Activated CD4-positive, alpha-beta T cell treated with anti-CD3 and anti-CD28 coated beads for 48 hours (primary cell): ENCODE results near the gene VIM.
"Not testable (repeated sequence)": the region's sequence is repeated elsewhere in the genome, so short reads cannot be mapped to it uniquely, and the experiment has no call there.

Experiments used
- DNase-seq: peaks from one replicate; pipeline ENCODE4 v3.0.0-alpha.2; 2020

VIM gene

GRCh38 chr10:17233286-17233991, 5.4 kb downstream of the VIM start:
- no peak for DNase-seq

DNA sequence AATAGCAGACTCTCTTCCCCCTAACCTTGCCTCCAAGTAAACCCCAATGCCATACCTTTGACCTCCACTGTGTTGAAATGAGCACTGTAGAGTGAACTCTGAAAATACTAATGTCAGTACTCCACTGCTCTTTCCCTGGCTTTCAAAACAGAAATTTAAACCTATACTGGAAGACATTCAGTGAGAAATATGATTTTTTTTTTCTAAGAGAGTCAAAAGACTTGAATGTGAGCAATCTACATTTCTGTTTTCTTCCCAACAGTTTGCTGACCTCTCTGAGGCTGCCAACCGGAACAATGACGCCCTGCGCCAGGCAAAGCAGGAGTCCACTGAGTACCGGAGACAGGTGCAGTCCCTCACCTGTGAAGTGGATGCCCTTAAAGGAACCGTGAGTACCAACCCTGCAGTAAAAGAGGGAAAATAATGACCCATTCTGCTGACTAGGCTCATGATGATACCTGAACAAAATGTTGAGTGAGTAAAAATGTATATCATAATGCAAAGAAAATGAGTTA, 6.4 kb downstream of the VIM start:
- DNase-seq = no peak

DNA sequence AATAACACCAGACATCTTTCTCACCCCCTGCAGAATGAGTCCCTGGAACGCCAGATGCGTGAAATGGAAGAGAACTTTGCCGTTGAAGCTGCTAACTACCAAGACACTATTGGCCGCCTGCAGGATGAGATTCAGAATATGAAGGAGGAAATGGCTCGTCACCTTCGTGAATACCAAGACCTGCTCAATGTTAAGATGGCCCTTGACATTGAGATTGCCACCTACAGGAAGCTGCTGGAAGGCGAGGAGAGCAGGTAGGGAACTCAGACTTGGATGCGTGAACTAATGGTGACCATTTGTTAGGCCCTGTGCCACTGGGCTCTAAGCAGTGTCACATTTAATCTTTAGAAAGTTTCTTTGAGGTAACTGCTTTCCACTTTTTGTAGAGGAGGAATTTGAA, 7.1 kb downstream of the VIM start:
- no peak for DNase-seq

GRCh38 chr10:17236468-17237148, 8.6 kb downstream of the VIM start:
- no peak for DNase-seq

GRCh38 chr10:17237149-17237527, 9.1 kb downstream of the VIM start:
- no peak for DNase-seq

DNA sequence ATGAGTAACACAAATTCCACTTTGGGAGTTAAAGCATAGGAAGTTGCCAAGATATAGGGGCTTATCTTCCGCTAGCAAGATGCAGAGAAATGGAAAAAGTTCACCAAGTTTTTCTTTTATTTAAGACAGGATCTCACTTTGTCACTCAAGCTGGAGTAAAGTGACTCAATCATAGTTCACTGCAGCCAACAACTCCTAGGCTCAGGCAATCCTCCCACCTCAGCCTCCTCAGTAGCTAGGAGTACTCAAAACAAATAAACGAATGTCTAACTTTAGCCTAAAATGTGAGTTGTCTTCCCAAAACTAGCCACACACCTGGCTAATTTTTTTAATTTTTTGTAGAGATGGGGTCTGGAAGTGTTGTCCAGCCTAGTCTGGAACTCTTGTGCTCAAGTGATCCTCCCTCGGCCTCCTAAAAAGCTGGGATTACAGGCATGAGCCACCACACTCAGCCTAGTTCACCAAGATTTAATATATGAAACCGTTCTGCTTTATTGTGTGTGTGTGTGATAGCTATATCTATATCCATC, 9.9 kb downstream of the VIM start:
- no peak for DNase-seq

- DNase-seq = no peak
Measured at GRCh38 chr10:17238445-17239291, 10.6 kb downstream of the VIM start.

DNA sequence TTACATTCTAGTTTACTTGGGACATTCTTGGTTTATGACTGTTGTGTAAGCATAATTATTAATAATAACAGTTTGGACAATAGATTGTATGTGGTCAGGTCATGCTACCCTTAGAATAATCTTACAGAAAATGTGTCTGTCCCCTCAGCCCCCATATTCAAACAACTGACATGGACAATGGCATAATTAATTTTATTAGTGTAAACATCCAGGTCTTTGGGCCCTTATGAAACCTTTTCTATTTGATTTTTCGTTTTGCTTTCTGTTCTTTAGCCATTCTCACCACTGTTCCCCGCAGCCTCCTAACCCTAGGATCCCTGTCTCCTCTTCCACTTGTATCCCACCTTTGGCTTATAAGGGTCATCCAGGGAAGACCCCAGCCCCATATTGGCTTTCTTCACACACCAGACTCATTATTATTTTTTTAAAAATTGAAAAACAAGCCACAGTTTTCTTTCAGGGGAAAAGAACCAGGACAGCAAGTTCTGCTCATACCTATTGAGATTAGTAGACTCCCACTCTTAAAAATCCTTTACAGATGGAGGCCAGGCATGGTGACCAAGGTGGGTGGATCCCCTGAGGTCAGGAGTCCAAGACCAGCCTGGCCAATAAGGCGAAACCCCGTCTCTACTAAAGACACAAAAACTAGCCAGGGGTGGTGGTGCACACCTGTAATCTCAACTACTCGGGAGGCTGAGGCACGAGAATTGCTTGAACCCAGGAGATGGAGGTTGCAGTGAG, 11.5 kb downstream of the VIM start:
- no peak for DNase-seq

DNA sequence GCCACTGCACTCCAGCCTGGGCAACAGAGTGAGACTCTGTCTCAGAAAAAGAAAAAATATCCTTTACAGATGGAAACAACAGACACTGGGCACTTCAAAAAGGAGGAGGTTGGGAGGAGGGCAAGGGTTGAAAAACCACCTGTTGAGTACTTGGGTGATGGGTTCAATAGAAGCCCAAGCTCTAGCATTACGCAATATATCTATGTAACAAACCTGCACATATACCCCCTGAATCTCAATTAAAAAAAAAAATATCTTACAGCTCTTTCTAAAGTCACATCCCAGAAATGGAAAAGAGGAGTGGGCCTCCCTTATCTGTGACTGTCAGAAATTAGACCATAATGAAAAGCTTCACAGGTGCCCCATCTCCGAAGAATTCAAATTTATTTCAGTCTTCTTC, 12.1 kb downstream of the VIM start:
- DNase-seq = no peak

GRCh38 chr10:17240616-17241015, 12.6 kb downstream of the VIM start:
- DNase-seq = no peak

DNA sequence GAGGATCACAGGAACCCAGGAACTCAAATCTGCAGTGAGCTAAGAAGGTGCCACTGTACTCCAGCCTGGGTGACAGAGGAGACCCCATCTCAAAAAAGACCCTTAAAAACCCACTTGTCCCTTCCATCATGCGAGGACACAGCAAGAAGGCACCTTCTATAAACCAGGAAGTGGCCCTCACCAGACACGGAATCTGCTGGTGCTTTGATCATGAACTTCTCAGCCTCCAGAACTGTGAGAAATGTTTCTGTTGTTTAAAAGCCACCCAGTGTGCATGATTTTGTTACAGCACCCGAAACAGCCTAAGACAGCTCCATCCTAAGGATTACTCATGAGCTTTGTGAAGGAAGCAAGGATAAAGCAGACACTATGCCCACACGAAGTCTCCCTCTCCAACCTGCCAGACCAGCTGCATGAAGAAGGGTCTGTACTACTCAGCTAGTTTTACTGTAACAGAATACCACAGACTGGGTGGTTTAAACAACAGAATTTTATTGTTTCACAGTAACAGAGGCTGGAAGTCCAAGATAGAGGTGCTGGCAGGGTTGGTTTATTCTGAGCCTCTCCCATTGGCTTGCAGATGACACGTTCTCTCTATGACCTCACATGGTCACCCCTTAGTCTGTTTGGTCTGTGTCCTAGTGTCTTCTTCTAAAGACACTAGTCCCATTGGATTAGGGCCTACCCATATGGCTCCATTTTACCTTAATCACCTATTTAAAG, 13.7 kb downstream of the VIM start:
- no peak for DNase-seq

DNA sequence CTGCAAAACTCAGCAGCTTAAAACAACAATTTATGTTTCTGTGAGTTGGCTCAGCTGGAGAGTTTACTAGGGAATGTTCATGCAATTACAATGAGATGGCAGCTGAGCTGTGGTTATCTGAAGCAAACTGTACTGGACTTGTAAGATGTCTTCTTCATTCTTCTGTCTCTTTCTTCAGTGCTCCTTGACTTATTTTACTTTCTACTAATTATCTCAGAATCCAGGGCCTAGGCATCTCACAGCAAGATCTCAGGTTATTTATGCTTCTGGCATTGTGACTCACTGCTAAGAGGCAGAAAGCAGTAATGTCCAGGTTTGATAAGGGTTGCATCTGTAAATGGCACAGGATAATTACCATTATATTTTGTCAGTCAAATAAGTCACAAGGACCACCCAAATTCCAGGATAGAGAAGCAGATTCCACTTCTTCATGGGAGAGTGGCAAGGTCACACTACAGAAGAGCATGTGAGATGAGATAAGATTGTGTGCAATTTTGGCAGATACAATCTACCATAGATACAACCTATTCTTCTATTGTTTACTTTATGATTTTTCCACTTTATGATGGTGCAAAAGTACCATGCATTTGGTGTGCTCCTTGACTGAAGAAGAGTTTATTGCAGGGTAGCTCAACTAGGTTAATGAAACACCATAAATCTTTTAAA, 16.8 kb downstream of the VIM start:
- DNase-seq = no peak

DNA sequence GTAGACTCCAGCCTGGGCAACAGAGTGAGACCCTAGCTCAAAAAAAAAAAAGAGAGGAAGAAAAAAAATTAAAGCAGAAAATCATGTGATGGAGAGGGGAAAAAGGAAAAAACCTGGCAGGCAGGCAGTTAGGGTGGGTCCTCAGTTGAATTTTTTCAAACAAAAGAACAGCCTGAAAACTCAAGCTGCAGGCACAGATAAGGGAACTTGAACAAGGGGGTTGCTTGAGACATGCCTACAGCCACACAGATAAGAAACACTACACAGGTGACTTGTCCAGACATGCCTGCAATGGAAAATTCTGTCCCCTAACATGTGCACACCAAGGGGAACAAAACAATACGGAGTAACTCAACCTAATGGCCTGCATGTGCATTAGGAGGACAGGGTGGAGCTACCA, 19.2 kb downstream of the VIM start:
- DNase-seq = no peak

DNA sequence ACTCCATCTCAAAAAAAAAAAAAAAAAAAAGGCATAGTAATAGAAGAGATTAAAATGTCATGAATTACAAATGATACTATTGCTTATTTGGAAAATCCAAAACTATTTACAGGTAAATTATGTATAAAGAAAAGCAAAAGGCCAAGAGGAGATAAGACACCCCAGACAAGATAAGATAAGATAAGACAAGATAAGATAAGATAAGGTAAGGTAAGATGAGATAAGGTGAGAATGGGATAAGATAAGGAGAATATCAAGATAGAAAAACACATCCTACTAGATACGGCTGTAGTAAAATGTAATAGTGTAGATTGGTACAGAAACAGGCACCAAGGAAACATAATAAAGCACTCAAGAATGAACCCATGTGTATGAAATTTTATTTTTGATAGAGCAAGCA, 20.9 kb downstream of the VIM start:
- no peak for DNase-seq

GRCh38 chr10:17249820-17250219, 21.8 kb downstream of the VIM start:
- DNase-seq = no peak

DNA sequence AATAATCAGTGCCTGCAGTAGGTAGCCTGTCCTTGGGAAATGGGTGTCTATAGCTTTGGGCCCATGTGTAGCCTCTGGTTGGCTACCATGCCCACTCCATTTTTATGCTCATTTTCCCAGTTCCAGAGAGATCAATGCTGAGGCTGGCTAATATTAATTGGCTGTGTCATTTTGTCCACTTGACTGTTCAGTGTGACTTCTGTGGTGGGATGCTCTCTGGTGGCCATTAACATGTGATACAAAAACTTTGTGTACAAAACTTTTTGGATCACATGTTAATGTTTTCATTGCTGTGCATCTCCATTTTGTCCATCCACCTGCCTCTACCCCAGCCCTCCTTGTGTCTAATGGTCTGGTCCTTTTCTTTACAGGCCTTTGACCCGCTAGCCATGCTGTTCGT, 22.7 kb downstream of the VIM start:
- DNase-seq = no peak

DNA sequence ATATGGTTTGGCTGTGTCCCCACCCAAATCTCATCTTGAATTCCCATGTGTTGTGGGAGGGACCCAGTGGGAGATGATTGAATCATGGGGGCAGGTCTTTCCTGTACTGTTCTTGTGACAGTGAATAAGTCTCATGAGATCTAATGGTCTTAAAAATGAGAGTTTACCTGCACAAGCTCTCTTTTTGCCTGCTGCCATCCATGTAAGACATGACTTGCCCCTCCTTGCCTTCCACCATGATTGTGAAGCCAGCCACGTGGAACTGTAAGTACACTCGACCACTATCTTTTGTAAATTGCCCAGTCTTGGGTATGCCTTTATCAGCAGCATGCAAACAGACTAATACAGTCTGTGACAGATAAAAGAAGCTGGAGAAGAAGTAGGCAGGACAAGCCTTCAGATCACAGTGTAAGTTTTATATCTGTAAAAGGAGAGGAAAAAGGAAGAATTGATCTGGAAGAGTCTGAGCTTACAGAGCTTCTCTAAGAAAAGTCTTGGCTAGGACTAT, 26.6 kb downstream of the VIM start:
- not testable (repeated sequence) for DNase-seq

DNA sequence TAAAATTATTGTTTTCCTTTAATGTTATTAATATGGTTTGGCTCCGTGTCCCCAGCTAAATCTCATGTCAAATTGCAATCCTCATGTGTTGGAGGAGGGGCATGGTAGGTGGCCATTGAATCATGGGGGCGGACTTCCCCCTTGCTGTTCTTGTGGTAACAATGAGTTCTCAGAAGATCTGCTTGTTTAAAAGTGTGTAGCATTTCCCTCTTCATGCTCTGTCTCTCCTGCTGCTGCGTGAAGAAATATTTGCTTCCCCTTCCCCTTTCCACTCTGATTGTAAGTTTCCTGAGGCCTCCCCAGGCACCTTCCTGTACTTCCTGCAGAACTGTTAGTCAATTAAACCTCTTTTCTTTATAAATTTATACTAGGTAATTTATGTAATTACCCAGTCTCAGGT, 27.5 kb downstream of the VIM start:
- DNase-seq = no peak

GRCh38 chr10:17256051-17256450, 28.0 kb downstream of the VIM start:
- no peak for DNase-seq

DNA sequence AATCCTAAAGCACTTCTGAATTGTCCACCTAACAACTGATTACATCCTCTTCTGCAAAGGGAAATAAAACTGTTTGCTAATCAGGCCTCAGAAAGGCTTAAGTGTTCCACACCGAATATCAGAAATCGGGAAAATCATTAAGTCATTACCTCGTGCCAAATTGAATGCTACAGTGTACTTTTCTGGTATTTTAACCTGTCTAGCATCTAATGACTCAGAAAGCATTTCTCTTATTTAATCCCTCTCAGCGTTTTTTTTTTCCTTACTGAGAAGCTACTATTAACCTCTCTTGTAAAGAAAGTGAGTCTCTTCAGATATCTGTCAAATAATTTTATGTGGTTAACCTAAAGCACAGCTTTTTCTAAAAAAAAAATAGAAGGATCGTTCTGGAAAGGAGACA, 28.6 kb downstream of the VIM start:
- DNase-seq = no peak
